H9 (cell line): ENCODE data around the gene FAM72B. TPM values are rescaled to one million over a fixed set of nuclear protein-coding genes. Genes with fewer than 3 reads are reported as not detected.
"Not testable (repeated sequence)": the region's sequence is repeated elsewhere in the genome, so short reads cannot be mapped to it uniquely, and the experiment has no call there.

ENCODE experiments used
- DNase-seq: peaks from one replicate; pipeline ENCODE4 v3.0.0-alpha.2; 2017
- H2AFZ ChIP-seq: one replicate; pipeline ENCODE4 v1.6.1; 2013; ENCODE audit warnings: mild to moderate bottlenecking, low read length, control low read depth, moderate library complexity
- H2AK5ac ChIP-seq: 2 replicates; pipeline ENCODE4 v1.6.1; 2013; ENCODE audit warnings: low read length, control low read depth, mixed read lengths; ENCODE audit not compliant: insufficient read length
- H2BK120ac ChIP-seq: one replicate; pipeline ENCODE4 v1.6.1; 2013; ENCODE audit warnings: low read depth, mild to moderate bottlenecking, low read length, control low read depth, inconsistent platforms; ENCODE audit not compliant: poor library complexity, severe bottlenecking
- H2BK12ac ChIP-seq: 2 replicates; pipeline ENCODE4 v1.6.1; 2013; ENCODE audit warnings: low read length, control low read depth, mixed read lengths, low read depth; ENCODE audit not compliant: insufficient read length
- H2BK15ac ChIP-seq: 2 replicates; pipeline ENCODE4 v1.6.1; 2013; ENCODE audit warnings: low read depth, low read length, control low read depth
- H2BK20ac ChIP-seq: one replicate; pipeline ENCODE4 v1.6.1; 2013; ENCODE audit warnings: low read depth, mild to moderate bottlenecking, low read length, control low read depth, inconsistent platforms; ENCODE audit not compliant: poor library complexity, severe bottlenecking
- H2BK5ac ChIP-seq: 2 replicates; pipeline ENCODE4 v1.6.1; 2013; ENCODE audit warnings: low read length, control low read depth, mixed read lengths; ENCODE audit not compliant: insufficient read length
- H3K14ac ChIP-seq: 2 replicates; pipeline ENCODE4 v1.6.1; 2013; ENCODE audit warnings: low read length, control low read depth; ENCODE audit not compliant: insufficient read depth
- H3K18ac ChIP-seq: 2 replicates; pipeline ENCODE4 v1.6.1; 2013; ENCODE audit warnings: low read depth, mild to moderate bottlenecking, mixed read lengths, low read length, control low read depth; ENCODE audit not compliant: insufficient read length
- H3K23ac ChIP-seq: 2 replicates; pipeline ENCODE4 v1.6.1; 2013; ENCODE audit warnings: low read length, control low read depth, mixed read lengths, low read depth; ENCODE audit not compliant: insufficient read length
- H3K23me2 ChIP-seq: 2 replicates; pipeline ENCODE4 v1.6.1; 2013; ENCODE audit warnings: low read depth, mild to moderate bottlenecking, mixed read lengths, low read length, control low read depth; ENCODE audit not compliant: insufficient read length, poor library complexity, severe bottlenecking
- H3K27ac ChIP-seq: 2 replicates; pipeline ENCODE4 v1.5.1; 2013; ENCODE audit warnings: low read length, control low read depth, mixed read lengths, low read depth; ENCODE audit not compliant: insufficient read length
- H3K27me3 ChIP-seq: 2 replicates; pipeline ENCODE4 v1.6.1; 2013; ENCODE audit warnings: low read length, control low read depth, inconsistent platforms; ENCODE audit not compliant: insufficient read depth
- H3K4ac ChIP-seq: 2 replicates; pipeline ENCODE4 v1.6.1; 2013; ENCODE audit warnings: low read depth, mild to moderate bottlenecking, control low read depth, inconsistent platforms, low read length, moderate library complexity
- H3K4me1 ChIP-seq: 2 replicates; pipeline ENCODE4 v1.6.1; 2013; ENCODE audit warnings: low read length, control low read depth, inconsistent platforms; ENCODE audit not compliant: insufficient read depth
- H3K4me2 ChIP-seq: 2 replicates; pipeline ENCODE4 v1.6.1; 2013; ENCODE audit warnings: low read length, control low read depth, mixed read lengths; ENCODE audit not compliant: insufficient read length, insufficient read depth
- H3K56ac ChIP-seq: 2 replicates; pipeline ENCODE4 v1.6.1; 2013; ENCODE audit warnings: low read depth, mild to moderate bottlenecking, mixed read lengths, low read length, control low read depth; ENCODE audit not compliant: insufficient read length
- H3K79me1 ChIP-seq: 2 replicates; pipeline ENCODE4 v1.6.1; 2013; ENCODE audit warnings: low read depth, mild to moderate bottlenecking, moderate library complexity, low read length, control low read depth, inconsistent platforms; ENCODE audit not compliant: insufficient read depth, poor library complexity, severe bottlenecking
- H3K79me2 ChIP-seq: 2 replicates; pipeline ENCODE4 v1.6.1; 2013; ENCODE audit warnings: low read length, control low read depth, inconsistent platforms; ENCODE audit not compliant: insufficient read depth
- H3K9ac ChIP-seq: 2 replicates; pipeline ENCODE4 v1.6.1; 2013; ENCODE audit warnings: low read length, control low read depth, mixed read lengths; ENCODE audit not compliant: insufficient read length; ENCODE audit errors: extremely low read depth
- H3K9me3 ChIP-seq: one replicate; pipeline ENCODE4 v1.6.1; 2013; ENCODE audit warnings: low read depth, low read length, inconsistent platforms; ENCODE audit not compliant: control insufficient read depth
- H3T11ph ChIP-seq: one replicate; pipeline ENCODE4 v1.6.1; 2013; ENCODE audit warnings: mild to moderate bottlenecking, low read length, control low read depth, inconsistent platforms
- H4K20me1 ChIP-seq: one replicate; pipeline ENCODE4 v1.6.1; 2013; ENCODE audit not compliant: control insufficient read depth, insufficient read length, insufficient read depth
- H4K5ac ChIP-seq: 2 replicates; pipeline ENCODE4 v1.6.1; 2013; ENCODE audit warnings: low read depth, mild to moderate bottlenecking, mixed read lengths, low read length, control low read depth; ENCODE audit not compliant: insufficient read length
- H4K8ac ChIP-seq: replicated peaks from 2 replicates; pipeline ENCODE4 v1.6.1; 2013; ENCODE audit warnings: low read length, control low read depth, mixed read lengths, low read depth; ENCODE audit not compliant: insufficient read length
- H4K91ac ChIP-seq: 2 replicates; pipeline ENCODE4 v1.6.1; 2013; ENCODE audit warnings: low read depth, mild to moderate bottlenecking, moderate library complexity, mixed read lengths, low read length, control low read depth; ENCODE audit not compliant: insufficient read length
- H3K27ac Mint-ChIP-seq, 3 experiments: 2 replicates in 2 of 3; 3 replicates in 1 of 3; pipeline ENCODE4 v1.8.0; 2020 to 2021; ENCODE audit warnings: mixed read lengths in 3 of 3, mild to moderate bottlenecking in 1 of 3, moderate library complexity in 1 of 3
- H3K27me3 Mint-ChIP-seq: 2 replicates; pipeline ENCODE4 v1.8.0; 2021; ENCODE audit warnings: low read depth, mild to moderate bottlenecking, moderate library complexity, mixed read lengths
- H3K36me3 Mint-ChIP-seq, 3 experiments: 2 replicates in 2 of 3; 3 replicates in 1 of 3; pipeline ENCODE4 v1.8.0; 2020 to 2021; ENCODE audit warnings: low read depth in 3 of 3, mixed read lengths in 3 of 3; ENCODE audit not compliant: insufficient read depth in 1 of 3
- H3K4me1 Mint-ChIP-seq, 2 experiments: 2 replicates each; pipeline ENCODE4 v1.8.0; 2020; ENCODE audit warnings: mixed read lengths in 2 of 2
- H3K4me3 Mint-ChIP-seq, 2 experiments: 2 replicates in 1 of 2; 3 replicates in 1 of 2; pipeline ENCODE4 v1.8.0; 2020 to 2021; ENCODE audit warnings: mild to moderate bottlenecking in 2 of 2, mixed read lengths in 2 of 2, moderate library complexity in 1 of 2
- H3K9me3 Mint-ChIP-seq, 2 experiments: 2 replicates in 1 of 2; 3 replicates in 1 of 2; pipeline ENCODE4 v1.8.0; 2020; ENCODE audit warnings: mild to moderate bottlenecking in 2 of 2, mixed read lengths in 2 of 2, moderate library complexity in 1 of 2
- WGBS: extraction: QIAGEN DNeasy Blood & Tissue Kit; methylation state at CpG from one replicate; pipeline ENCODE4 v1.1.7; 2013; ENCODE audit warnings: missing lambda C conversion rate, low lambda C conversion rate, mixed read lengths; ENCODE audit not compliant: insufficient read length; ENCODE audit errors: extremely low coverage; 5-methylcytosine and 5-hydroxymethylcytosine counted together
- long read RNA-seq: library from polyadenylated mRNA; unstranded; transcript quantifications from one replicate; pipeline ENCODE4 v2.0.0, GENCODE V29; 2020
- total RNA-seq: library from RNA; stranded (reverse); gene quantifications from 2 replicates; pipeline ENCODE4 v1.2.1, GENCODE V29; 2021

Gene FAM72B
- 8.5 and 9.2 TPM in 2 replicates for total RNA-seq
- long read RNA-seq, transcript FAM72B-202 (4 exons, 2,396 nt): major isoform, 33 of 43 reads
- long read RNA-seq, partial matches to known transcripts: 1 of 43 reads
- long read RNA-seq, other reads (novel, unspliced or antisense): 6 of 43 reads

DNA sequence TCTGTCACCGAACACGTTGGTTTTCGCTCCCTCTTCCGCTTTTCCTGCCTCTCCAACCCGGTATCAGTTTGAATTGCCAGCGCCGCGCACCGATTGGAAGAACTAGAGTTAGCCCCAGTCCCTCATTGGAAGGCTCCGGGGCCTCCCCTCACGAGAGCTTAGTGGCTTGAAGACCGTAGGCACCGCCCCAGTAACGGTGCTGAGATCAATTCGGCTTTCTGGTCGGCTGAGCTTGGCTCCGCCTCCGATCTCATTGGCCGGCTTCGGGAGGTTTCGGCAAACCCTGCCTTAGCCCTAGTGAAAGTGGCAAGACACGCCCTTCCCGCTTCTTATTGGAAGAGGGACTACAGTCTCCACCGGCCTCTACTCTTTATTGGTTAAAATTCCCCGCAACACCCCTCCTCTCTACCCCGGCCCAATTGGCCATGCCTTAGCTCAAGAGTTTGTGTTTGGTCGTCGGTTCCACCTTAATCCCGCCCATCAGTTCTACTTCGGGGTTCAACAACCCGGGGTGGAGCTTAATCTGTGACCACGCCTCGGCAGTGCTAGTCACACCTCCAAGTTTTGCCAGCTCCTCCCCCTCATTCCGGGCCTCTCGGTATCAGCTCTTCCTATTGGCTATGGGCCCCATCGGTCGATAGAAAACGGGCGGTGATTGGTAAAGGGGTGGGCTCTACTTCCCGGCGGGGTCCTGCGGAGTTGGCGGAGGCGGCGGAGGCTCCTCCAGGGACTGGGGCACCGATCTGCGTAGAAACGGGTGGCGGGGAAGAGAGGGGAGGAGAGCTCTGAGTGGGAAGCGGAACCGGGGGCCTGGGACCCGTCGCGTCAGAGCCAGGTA, at the start of gene FAM72B, which contains the start of gene SRGAP2C:
Gene FAM72B, minus strand, starts transcription at position 51 of the 838 bp plus-strand sequence. CDS start 851 bp downstream, outside the sequence.
Gene SRGAP2C, plus strand, starts transcription at position 686 of the 838 bp plus-strand sequence. CDS start 2,472 bp downstream, outside the sequence.
- Mint-ChIP-seq H3K27ac (peak within 1 kb of the TSS; percentile 94 to 95 (median 95); a peak in 6 of 7 replicates), H3K4me3 (peak within 1 kb of the TSS; percentile 84 to 95)
- H2BK120ac ChIP-seq, H2BK5ac ChIP-seq, H3K79me1 ChIP-seq, H2AK5ac ChIP-seq, H3K79me2 ChIP-seq, H3K23ac ChIP-seq, H3K4ac ChIP-seq, H4K91ac ChIP-seq, H3K4me1 ChIP-seq, H4K5ac ChIP-seq, H3T11ph ChIP-seq, H3K4me2 ChIP-seq, H3K9ac ChIP-seq, H3K27me3 ChIP-seq, H3K4me1 Mint-ChIP-seq, H3K9me3 ChIP-seq, H2BK15ac ChIP-seq, H3K9me3 Mint-ChIP-seq, H3K27me3 Mint-ChIP-seq, H3K23me2 ChIP-seq, H3K18ac ChIP-seq, H2BK12ac ChIP-seq, H3K56ac ChIP-seq, H2AFZ ChIP-seq, H3K27ac ChIP-seq, H3K36me3 Mint-ChIP-seq, H3K14ac ChIP-seq, H4K20me1 ChIP-seq, H2BK20ac ChIP-seq, H4K8ac ChIP-seq: not testable (repeated sequence)
- WGBS: no CpG with 5 or more reads among the region's 54 CpGs
- peak; percentile 98 for DNase-seq

DNA sequence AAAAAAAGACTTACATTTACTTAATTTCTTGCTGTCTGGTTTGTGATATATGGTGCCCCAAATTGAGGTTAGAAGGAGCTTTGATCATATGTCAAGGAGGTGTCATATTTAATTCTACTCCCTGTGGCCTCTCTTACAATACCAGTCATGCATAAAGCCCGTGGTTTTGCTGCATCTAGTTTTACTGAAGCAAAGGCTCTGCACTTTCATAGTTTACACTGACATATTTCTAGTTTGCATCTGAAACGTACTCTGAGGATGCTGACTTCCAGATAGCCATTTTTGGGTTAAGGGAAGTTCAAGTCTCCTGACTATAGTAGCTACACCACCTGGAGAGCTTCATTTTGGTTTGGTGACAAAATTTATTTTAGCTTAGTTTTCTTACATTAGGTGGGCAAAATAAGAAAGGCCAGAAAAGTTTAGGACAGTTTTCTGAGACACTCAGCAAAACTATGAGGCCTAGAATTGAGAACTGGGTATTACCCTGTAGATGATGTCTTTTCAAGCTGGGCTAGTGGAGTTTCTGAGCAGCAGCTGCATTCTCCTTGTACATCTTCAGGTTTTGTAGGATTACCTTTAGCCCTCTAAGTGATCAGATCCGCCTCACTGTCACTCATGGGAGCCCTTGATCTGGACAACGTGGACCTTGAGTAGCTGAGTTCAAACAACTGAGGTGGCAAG, 48.4 kb upstream of the FAM72B start:
- H3K9ac ChIP-seq, DNase-seq, H4K91ac ChIP-seq, H3K9me3 Mint-ChIP-seq, H3K4me3 Mint-ChIP-seq, H3K18ac ChIP-seq, H2BK15ac ChIP-seq, H3K14ac ChIP-seq, H2BK12ac ChIP-seq, H2BK20ac ChIP-seq, H4K5ac ChIP-seq, H3K4me1 ChIP-seq, H3K79me2 ChIP-seq, H4K8ac ChIP-seq, H3K9me3 ChIP-seq, H3K4ac ChIP-seq, H3K4me1 Mint-ChIP-seq, H3T11ph ChIP-seq, H3K27me3 Mint-ChIP-seq, H3K79me1 ChIP-seq, H2AFZ ChIP-seq, H3K23me2 ChIP-seq, H3K27ac Mint-ChIP-seq, H2BK120ac ChIP-seq, H3K23ac ChIP-seq, H3K56ac ChIP-seq, H3K4me2 ChIP-seq, H3K36me3 Mint-ChIP-seq, H2BK5ac ChIP-seq, H3K27ac ChIP-seq, H4K20me1 ChIP-seq, H2AK5ac ChIP-seq, H3K27me3 ChIP-seq: not testable (repeated sequence)
- no CpG with 5 or more reads among the region's 4 CpGs for WGBS
